G401 (cell line): ENCODE data around the gene RAVER2. TPM values are rescaled to one million over a fixed set of nuclear protein-coding genes. Genes with fewer than 3 reads are reported as not detected.
A peak's percentile ranks its signal among the peaks of the same experiment; 100 is the strongest.

Source experiments
- DNase-seq: peaks from one replicate; pipeline ENCODE4 v3.0.0-alpha.2; 2015; ENCODE audit warnings: low spot score
- in situ Hi-C: cut with HindIII; loops from 2 replicates; pipeline ENCODE4 v1.10.0; 2016; ENCODE audit warnings: low sequenced_read_pairs, mixed read lengths
- total RNA-seq: library from RNA; depleted of rRNA; stranded (reverse); fragments of >200 nt; shearing (Covaris generic); gene quantifications from 2 replicates; pipeline ENCODE4 v1.2.3, GENCODE V29; 2014

RAVER2 gene
- total RNA-seq, 1 experiment from 2014 or later: 21.2 TPM

GRCh38 chr1:64864018-64864940, 119.4 kb downstream of the RAVER2 start:
- peak; percentile 66 for DNase-seq
- in situ Hi-C loops: no loop called here

- no peak for DNase-seq
- in situ Hi-C loops: no loop called here
These were observed 120.4 kb downstream of the RAVER2 start for GRCh38 chr1:64865105-64865757.

- in situ Hi-C loops: no loop called here
These were observed 121.8 kb downstream of the RAVER2 start for GRCh38 chr1:64866689-64867088.

GRCh38 chr1:64867266-64867665, 122.4 kb downstream of the RAVER2 start:
- in situ Hi-C loops: no loop called here

More at GRCh38 chr1:64866689-64867088, 121.8 kb downstream of the RAVER2 start:
- DNase-seq: no peak

GRCh38 chr1:64871256-64871655, 126.4 kb downstream of the RAVER2 start:
- no peak for DNase-seq
- in situ Hi-C loops: no loop called here

More at GRCh38 chr1:64867266-64867665, 122.4 kb downstream of the RAVER2 start:
- DNase-seq: no peak

GRCh38 chr1:64872067-64872466, 127.2 kb downstream of the RAVER2 start:
- in situ Hi-C loops: no loop called here

GRCh38 chr1:64873576-64873975, 128.7 kb downstream of the RAVER2 start:
- in situ Hi-C loops: no loop called here
- no peak for DNase-seq

More at GRCh38 chr1:64872067-64872466, 127.2 kb downstream of the RAVER2 start:
- DNase-seq: no peak

- in situ Hi-C loops: no loop called here
- no peak for DNase-seq
These were observed 129.8 kb downstream of the RAVER2 start for GRCh38 chr1:64874666-64875065.

- in situ Hi-C loops: no loop called here
- DNase-seq: no peak
These were observed 130.2 kb downstream of the RAVER2 start for GRCh38 chr1:64875101-64875500.

GRCh38 chr1:64875606-64876005, 130.7 kb downstream of the RAVER2 start:
- no peak for DNase-seq
- in situ Hi-C loops: no loop called here

- no peak for DNase-seq
- in situ Hi-C loops: no loop called here
These were observed 132.3 kb downstream of the RAVER2 start for GRCh38 chr1:64877151-64877550.

GRCh38 chr1:64877598-64877997, 132.7 kb downstream of the RAVER2 start:
- no peak for DNase-seq
- in situ Hi-C loops: no loop called here

- DNase-seq: no peak
- in situ Hi-C loops: no loop called here
These were observed 133.2 kb downstream of the RAVER2 start for GRCh38 chr1:64878090-64878489.

- in situ Hi-C loops: no loop called here
- no peak for DNase-seq
These were observed 134.2 kb downstream of the RAVER2 start for GRCh38 chr1:64878931-64879611.

- in situ Hi-C loops: no loop called here
- no peak for DNase-seq
These were observed 135.6 kb downstream of the RAVER2 start for GRCh38 chr1:64880449-64880848.

- DNase-seq: no peak
- in situ Hi-C loops: no loop called here
These were observed 136.4 kb downstream of the RAVER2 start for GRCh38 chr1:64881281-64881680.
